Suprapubic skin (tissue), 4 donors: ENCODE data around the gene EPHA2. TPM values are rescaled to one million over a fixed set of nuclear protein-coding genes. Genes with fewer than 3 reads are reported as not detected.

Experiments used
- DNase-seq, 2 donors: peaks; one replicate each; pipeline ENCODE4 v3.0.0-alpha.2; 2019; ENCODE audit warnings: low spot score in 2 of 2
- H3K27ac ChIP-seq: fragments of 200-600 bp; sonication (generic); one replicate; pipeline ENCODE4 v1.5.1; 2019
- H3K27me3 ChIP-seq: fragments of 200-600 bp; sonication (generic); one replicate; pipeline ENCODE4 v1.5.1; 2019
- H3K36me3 ChIP-seq: fragments of 200-600 bp; sonication (generic); one replicate; pipeline ENCODE4 v1.5.1; 2019
- H3K4me1 ChIP-seq: fragments of 200-600 bp; sonication (generic); one replicate; pipeline ENCODE4 v1.5.1; 2019
- H3K4me3 ChIP-seq: fragments of 200-600 bp; sonication (generic); one replicate; pipeline ENCODE4 v1.5.1; 2019; ENCODE audit warnings: mild to moderate bottlenecking
- H3K9me3 ChIP-seq: fragments of 200-600 bp; sonication (generic); one replicate; pipeline ENCODE4 v1.5.1; 2019
- CTCF ChIP-seq, 2 donors: fragments of 200-600 bp in 1 of 2; fragments of 450-650 bp in 1 of 2; sonication (generic) in 1 of 2; IDR thresholded peaks; one replicate each; pipeline ENCODE4 v1.5.1; 2016 to 2019; ENCODE audit warnings: antibody characterized with exemption in 2 of 2, mild to moderate bottlenecking in 1 of 2, moderate library complexity in 1 of 2
- EP300 ChIP-seq: sonication (generic); formaldehyde crosslinking; IDR thresholded peaks from one replicate; pipeline ENCODE4 v1.6.1; 2017; ENCODE audit warnings: antibody characterized with exemption
- POLR2A ChIP-seq, 2 donors: fragments of 450-650 bp; IDR thresholded peaks; one replicate each; pipeline ENCODE4 v1.6.1; 2017; ENCODE audit warnings: antibody characterized with exemption in 2 of 2, mild to moderate bottlenecking in 2 of 2, moderate library complexity in 2 of 2
- POLR2AphosphoS5 ChIP-seq, 3 donors: sonication (generic); formaldehyde crosslinking; IDR thresholded peaks; one replicate each; pipeline ENCODE4 v1.6.1; 2017; ENCODE audit warnings: antibody characterized with exemption in 3 of 3
- WGBS: methylation state at CpG from one replicate; pipeline ENCODE4 v1.1.5; 2018; 5-methylcytosine and 5-hydroxymethylcytosine counted together
- total RNA-seq, 4 donors: library from RNA; depleted of rRNA; stranded (reverse); fragments of >200 nt; gene quantifications; one replicate each; pipeline ENCODE4 v1.1.0, GENCODE V29; 2016

Gene EPHA2
- total RNA-seq, 4 donors from 2014 or later: 59.0 to 145 (median 104) TPM

DNA sequence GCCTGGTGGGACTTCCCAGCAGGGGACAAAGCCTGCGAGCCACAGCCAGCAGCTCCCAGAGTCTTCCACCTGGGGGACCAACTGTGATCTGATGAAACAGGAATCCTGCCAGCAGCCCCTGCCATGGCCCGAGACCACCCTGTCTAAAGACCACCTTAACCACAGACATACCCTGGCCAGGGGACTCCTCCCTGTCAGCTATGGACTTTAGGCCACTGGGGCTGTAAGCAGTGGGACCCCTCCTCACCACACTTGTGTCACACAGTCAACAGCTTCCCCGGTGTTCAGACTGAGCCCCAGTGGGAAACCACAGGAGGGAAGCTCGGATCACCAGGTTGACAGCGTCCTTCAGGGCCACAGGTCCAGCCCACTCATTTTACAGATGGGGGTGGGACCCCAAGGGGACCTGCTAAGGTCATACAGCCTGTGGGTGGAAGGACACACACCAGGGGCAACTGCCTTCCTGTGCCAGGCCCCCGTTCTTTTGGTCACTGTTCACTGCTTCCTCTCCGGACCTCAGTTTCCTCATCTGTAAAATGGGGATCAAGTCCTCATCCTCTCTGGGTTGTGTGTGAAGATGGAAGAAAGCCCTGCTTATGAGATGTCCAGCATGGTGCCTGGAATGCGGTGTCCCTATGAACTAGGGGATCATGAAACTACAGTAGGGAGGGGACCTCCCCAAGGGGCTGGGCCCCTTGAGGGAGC is 11.4 kb downstream of the EPHA2 start:
- H3K27ac ChIP-seq: peak overlapping the region; percentile 80
- TF ChIP-seq POLR2A (IDR thresholded peaks at IDR 0.05): no peak
- no peak for TF ChIP-seq CTCF (IDR thresholded peaks at IDR 0.05)
- TF ChIP-seq EP300: no peak
- no peak for TF ChIP-seq POLR2AphosphoS5 (IDR thresholded peaks at IDR 0.05)
- H3K27me3 ChIP-seq: no peaks in the 10 kb centered on the region
- no peaks in the 10 kb centered on the region for H3K9me3 ChIP-seq
- peak overlapping the region; percentile 36 for H3K4me3 ChIP-seq
- H3K4me1 ChIP-seq: peaks cover 89% of the 10 kb centered on the region
- H3K36me3 ChIP-seq: peaks cover 25% of the 10 kb centered on the region
- 46% methylated on average over 5 of the region's 8 CpGs for WGBS
- no peak for DNase-seq

- DNase-seq: no peak
- no peaks in the 10 kb centered on the region for H3K27me3 ChIP-seq
- peaks cover 19% of the 10 kb centered on the region for H3K36me3 ChIP-seq
- H3K27ac ChIP-seq: peak overlapping the region; percentile 80
- no peaks in the 10 kb centered on the region for H3K9me3 ChIP-seq
- WGBS: 37% methylated on average over 13 of the region's 18 CpGs
- H3K4me3 ChIP-seq: no peak overlapping the region
- H3K4me1 ChIP-seq: peaks cover 96% of the 10 kb centered on the region
- TF ChIP-seq POLR2AphosphoS5 (IDR thresholded peaks at IDR 0.05) (no peak), CTCF (IDR thresholded peaks at IDR 0.05) (no peak), POLR2A (IDR thresholded peaks at IDR 0.05) (no peak), EP300 (no peak)
These were observed 12.1 kb downstream of the EPHA2 start for GRCh38 chr1:16143566-16144324.

DNA sequence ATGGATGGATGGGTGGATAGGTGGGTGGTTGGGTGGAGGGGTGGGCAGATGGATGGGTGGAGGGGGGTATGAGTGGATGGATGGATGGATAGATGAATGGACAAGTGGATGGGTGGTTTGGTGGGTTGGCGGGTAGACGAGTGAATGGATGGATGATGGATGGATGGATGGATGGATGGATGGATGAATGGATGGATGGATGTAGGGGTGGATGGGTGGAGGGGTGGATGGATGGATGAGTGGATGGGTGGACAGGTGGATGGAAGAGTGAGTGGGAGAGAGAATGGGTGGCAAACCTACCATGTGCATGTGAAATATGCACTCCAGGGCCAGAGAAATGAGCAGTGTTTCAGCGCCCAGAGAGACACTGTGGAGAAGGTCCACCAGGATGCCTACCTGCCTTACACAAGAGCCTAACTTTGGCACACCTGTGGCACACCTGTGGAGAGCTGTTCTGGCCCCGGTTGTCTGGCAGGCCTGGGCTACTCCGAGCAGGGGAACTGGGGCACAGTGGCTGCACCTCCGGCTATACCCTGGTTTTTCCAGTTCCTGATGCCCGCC is 12.8 kb downstream of the EPHA2 start:
- no peak for DNase-seq
- TF ChIP-seq CTCF (IDR thresholded peaks at IDR 0.05): no peak
- TF ChIP-seq POLR2A (IDR thresholded peaks at IDR 0.05): no peak
- no peak for TF ChIP-seq EP300
- Histone ChIP-seq H3K9me3 (no peaks in the 10 kb centered on the region), H3K4me3 (no peak overlapping the region), H3K36me3 (peaks cover 14% of the 10 kb centered on the region), H3K4me1 (peaks cover 92% of the 10 kb centered on the region), H3K27me3 (no peaks in the 10 kb centered on the region), H3K27ac (peak overlapping the region; percentile 80)
- 71% methylated on average over 7 of the region's 7 CpGs for WGBS

- Histone ChIP-seq H3K27ac (peak overlapping the region; percentile 60), H3K9me3 (no peaks in the 10 kb centered on the region), H3K4me3 (no peak overlapping the region), H3K36me3 (peaks cover 14% of the 10 kb centered on the region), H3K4me1 (peaks cover 87% of the 10 kb centered on the region), H3K27me3 (no peaks in the 10 kb centered on the region)
- TF ChIP-seq CTCF (IDR thresholded peaks at IDR 0.05) (no peak), POLR2AphosphoS5 (IDR thresholded peaks at IDR 0.05) (no peak), POLR2A (IDR thresholded peaks at IDR 0.05) (no peak), EP300 (no peak)
- 84% methylated on average over 5 of the region's 5 CpGs for WGBS
- DNase-seq: no peak
These were observed 13.4 kb downstream of the EPHA2 start for GRCh38 chr1:16142383-16142995.
